GM12873 (cell line): ENCODE measurements around the gene RPRD1B.

Source experiments
- CTCF ChIP-seq: IDR thresholded peaks from 2 replicates; pipeline ENCODE4 v1.5.1; 2012; ENCODE audit warnings: low read depth, mild to moderate bottlenecking, moderate library complexity, low read length, control low read depth; ENCODE audit not compliant: insufficient read depth; ENCODE audit errors: missing control alignments

The RPRD1B gene

GRCh38 chr20:38049800-38050199, 16.3 kb downstream of the RPRD1B start:
- no peak for TF ChIP-seq CTCF

GRCh38 chr20:38050686-38051085, 17.1 kb downstream of the RPRD1B start:
- TF ChIP-seq CTCF, result no peak

GRCh38 chr20:38052870-38053269, 19.3 kb downstream of the RPRD1B start:
- TF ChIP-seq CTCF, result no peak

GRCh38 chr20:38054647-38055046, 21.1 kb downstream of the RPRD1B start:
- TF ChIP-seq CTCF, result no peak

GRCh38 chr20:38055294-38055693, 21.7 kb downstream of the RPRD1B start:
- no peak for TF ChIP-seq CTCF

GRCh38 chr20:38055848-38056247, 22.3 kb downstream of the RPRD1B start:
- TF ChIP-seq CTCF, result no peak

GRCh38 chr20:38057351-38057972, 23.9 kb downstream of the RPRD1B start:
- TF ChIP-seq CTCF, result peak; percentile 89
